RWPE1 (cell line): ENCODE results near the gene FMNL1.

ENCODE experiments used
- CTCF ChIA-PET: fragments of 350-600 bp; sonication (Branson Sonifier 250); formaldehyde crosslinking; extraction: SDS; loops from one replicate; lab custom pipeline; 2021; lab: Yijun Ruan, JAX
- POLR2A ChIA-PET: fragments of 400-600 bp; formaldehyde crosslinking; extraction: SDS; loops from one replicate; lab custom pipeline; 2020; ENCODE audit warnings: antibody characterized with exemption; ENCODE audit not compliant: low non-redundant PET; lab: Yijun Ruan, JAX
- DNase-seq: peaks from one replicate; pipeline ENCODE4 v3.0.0; 2012; ENCODE audit warnings: low spot score
- H3K27ac ChIP-seq: fragments of 450-650 bp; 2 replicates; pipeline ENCODE4 v1.5.1; 2017
- TF ChIP-seq, protein P1 (sequence below): fragments of 450-650 bp; conservative IDR thresholded peaks from 2 replicates; pipeline ENCODE4 v1.5.1; 2017; ENCODE audit warnings: low read depth, mild to moderate bottlenecking

FMNL1 gene

GRCh38 chr17:45228763-45229539 is 7.3 kb downstream of the FMNL1 start:
- peak; percentile 94 for DNase-seq
- ChIA-PET CTCF (interaction anchor here (1.8 to 3.9 kb wide), 2 partner anchors 10 to 94 kb away, joined by 8 to 21 read pairs; partner anchors contain the start of gene ACBD4), POLR2A (no interaction called here)
- H3K27ac ChIP-seq: peak overlapping the region; percentile 94
- TF ChIP-seq, protein P1, sequence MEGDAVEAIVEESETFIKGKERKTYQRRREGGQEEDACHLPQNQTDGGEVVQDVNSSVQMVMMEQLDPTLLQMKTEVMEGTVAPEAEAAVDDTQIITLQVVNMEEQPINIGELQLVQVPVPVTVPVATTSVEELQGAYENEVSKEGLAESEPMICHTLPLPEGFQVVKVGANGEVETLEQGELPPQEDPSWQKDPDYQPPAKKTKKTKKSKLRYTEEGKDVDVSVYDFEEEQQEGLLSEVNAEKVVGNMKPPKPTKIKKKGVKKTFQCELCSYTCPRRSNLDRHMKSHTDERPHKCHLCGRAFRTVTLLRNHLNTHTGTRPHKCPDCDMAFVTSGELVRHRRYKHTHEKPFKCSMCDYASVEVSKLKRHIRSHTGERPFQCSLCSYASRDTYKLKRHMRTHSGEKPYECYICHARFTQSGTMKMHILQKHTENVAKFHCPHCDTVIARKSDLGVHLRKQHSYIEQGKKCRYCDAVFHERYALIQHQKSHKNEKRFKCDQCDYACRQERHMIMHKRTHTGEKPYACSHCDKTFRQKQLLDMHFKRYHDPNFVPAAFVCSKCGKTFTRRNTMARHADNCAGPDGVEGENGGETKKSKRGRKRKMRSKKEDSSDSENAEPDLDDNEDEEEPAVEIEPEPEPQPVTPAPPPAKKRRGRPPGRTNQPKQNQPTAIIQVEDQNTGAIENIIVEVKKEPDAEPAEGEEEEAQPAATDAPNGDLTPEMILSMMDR: no peak

DNA sequence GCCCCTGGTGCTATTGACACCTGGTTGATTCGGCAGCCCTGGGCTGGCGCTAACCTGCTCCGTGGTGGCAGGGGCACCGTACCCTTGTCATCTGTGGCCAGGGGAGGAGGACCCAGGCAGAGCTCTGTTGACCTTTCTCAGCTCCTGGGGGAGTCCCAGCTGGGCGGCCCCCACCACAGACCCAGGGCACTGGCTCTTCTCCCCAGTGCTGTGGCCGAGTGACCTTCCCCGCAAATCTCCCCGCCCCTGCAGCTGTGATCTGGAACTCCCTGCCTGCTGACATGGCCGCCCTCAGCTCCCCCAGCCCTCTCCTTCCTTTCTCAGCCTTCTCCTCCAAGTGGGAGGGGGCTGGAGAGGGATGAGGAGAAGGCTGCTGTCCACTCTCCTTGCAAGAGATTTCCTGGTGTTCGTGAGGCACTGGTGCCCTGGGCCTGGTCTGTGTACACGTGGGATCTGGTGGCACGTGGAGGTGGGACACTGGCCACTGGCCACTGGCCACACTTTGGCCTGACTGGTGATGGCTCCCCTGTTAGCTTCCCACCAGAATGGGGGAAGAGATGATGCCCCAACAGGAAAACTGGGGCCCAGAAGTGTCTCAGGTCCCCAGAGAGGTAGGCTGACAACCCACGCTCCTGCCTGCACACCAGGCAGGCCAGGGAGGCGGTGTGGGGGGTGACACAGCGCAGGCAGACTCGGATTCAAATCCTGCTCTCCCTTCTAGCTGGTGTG is 8.2 kb downstream of the FMNL1 start:
- H3K27ac ChIP-seq: peak overlapping the region; percentile 94
- POLR2A ChIA-PET: no interaction called here

DNA sequence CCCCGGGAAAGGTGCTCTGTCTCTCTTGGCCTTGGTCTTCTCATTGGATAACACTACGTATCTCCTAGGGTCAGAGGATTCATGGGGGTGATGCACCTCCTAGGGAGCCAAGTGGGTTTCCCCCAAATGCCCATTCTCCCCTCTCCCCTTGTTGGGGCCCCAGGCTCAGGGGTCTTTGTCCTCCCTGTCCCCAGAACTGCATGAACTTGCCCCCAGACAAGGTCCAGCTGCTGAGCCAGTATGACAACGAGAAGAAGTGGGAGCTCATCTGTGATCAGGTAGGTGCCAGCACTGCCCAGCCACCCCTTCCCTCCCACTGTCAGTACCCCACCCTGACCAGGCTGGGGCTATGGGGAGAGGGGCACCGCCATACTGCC is 8.7 kb downstream of the FMNL1 start:
- no peak for DNase-seq
- peak overlapping the region; percentile 94 for H3K27ac ChIP-seq
- POLR2A ChIA-PET: interaction anchor here (0.6 kb wide), 1 partner anchor 81 kb away, joined by 4 read pairs; no protein-coding TSS in a partner anchor
- TF ChIP-seq, protein P1: no peak
- CTCF ChIA-PET: interaction anchor here (0.6 to 3.9 kb wide), 4 partner anchors 11 to 95 kb away, joined by 4 to 21 read pairs (median 8); partner anchors contain the start of gene ACBD4

More for the DNA sequence above, 8.2 kb downstream of the FMNL1 start:
- no peak for DNase-seq
- TF ChIP-seq, protein P1: no peak
- CTCF ChIA-PET: interaction anchor here (0.6 to 3.9 kb wide), 5 partner anchors 11 to 95 kb away, joined by 3 to 21 read pairs (median 5); partner anchors contain the start of gene ACBD4

DNA sequence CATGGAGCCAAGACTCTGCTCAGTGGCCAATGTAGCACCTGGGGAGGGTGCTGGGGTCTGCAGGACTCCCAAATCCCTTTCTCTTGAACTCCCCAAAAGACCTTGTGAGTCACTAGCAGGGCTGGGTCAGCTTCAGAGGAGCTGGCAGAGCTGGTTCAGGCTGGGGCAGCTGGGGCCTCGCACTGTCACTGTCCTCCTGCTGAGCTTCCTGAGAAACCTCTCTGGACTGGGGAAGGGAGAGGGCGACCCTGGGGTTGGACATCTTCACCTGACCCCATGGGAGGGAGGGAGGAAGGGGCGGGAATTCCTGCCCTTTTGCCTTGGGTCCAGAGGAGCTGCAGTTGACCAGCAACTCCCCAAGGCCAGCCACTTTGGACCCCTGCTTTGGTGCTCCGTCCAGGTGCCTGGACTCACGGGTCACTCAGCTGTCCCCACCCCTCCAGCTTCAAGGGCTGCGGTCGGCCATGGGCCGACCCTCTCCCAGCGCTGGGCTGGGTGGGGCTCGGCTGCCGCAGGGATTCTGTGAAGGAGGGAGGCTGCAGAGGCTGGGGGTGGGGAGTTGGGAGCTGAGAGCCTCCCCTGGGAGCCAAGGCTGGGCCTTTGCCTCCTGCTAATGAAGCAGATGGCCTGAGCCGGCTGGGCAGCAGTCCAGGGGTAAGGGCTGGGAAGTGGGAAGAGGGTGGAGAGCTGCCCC is 9.2 kb downstream of the FMNL1 start:
- CTCF ChIA-PET: interaction anchor here (0.5 to 3.9 kb wide), 8 partner anchors 8 to 96 kb away, joined by 3 to 21 read pairs (median 6); partner anchors contain the start of gene ACBD4

DNA sequence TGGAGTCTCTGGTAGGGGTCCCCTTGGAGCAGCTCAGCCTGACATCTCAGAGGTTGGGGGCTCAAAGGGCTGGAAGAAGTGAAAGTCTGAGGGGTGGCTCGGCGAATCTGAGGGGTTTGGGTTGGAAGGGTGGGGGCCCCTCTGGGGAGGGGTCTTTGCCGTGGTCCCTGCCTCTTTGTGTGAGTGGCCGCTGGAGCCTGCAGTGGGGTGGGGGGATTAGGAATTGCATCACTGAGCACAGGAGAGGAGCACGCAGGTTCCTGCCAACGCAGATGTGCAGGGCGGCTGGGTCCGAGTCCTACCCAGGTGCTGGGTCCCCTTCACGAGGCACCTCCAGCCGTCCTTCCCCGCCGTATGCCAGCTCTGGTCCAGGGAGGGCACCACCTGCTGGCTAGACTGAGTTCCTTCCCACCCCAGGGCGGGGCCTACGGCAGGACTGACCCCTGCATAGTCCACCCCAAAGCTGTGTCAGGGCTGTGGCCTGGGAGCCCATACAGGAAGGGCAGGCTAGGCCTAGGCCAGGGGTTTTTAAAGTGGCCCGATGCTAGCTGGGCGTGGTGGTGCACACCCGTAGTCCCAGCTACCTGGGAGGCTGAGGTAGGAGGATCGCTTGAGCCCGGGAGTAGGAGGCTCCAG is 9.9 kb downstream of the FMNL1 start:
- ChIA-PET POLR2A (no interaction called here), CTCF (interaction anchor here (0.5 to 2.2 kb wide), 8 partner anchors 13 to 96 kb away, joined by 3 to 10 read pairs (median 4); partner anchors contain the start of gene ACBD4)
- TF ChIP-seq, protein P1: no peak
- H3K27ac ChIP-seq: peak overlapping the region; percentile 94
- DNase-seq: no peak

More for the DNA sequence above, 9.2 kb downstream of the FMNL1 start:
- TF ChIP-seq, protein P1: no peak
- H3K27ac ChIP-seq: peak overlapping the region; percentile 94
- no peak for DNase-seq
- POLR2A ChIA-PET: interaction anchor here (0.6 kb wide), 1 partner anchor 80 kb away, joined by 4 read pairs; no protein-coding TSS in a partner anchor
